Measurements from ENCODE around the gene OTOP1. TPM values are rescaled to one million over a fixed set of nuclear protein-coding genes. Genes with fewer than 3 reads are reported as not detected.
"Not testable (repeated sequence)": the region's sequence is repeated elsewhere in the genome, so short reads cannot be mapped to it uniquely, and the experiment has no call there.

The OTOP1 gene
- total RNA-seq, 1 experiment from 2014 or later = not detected

DNA sequence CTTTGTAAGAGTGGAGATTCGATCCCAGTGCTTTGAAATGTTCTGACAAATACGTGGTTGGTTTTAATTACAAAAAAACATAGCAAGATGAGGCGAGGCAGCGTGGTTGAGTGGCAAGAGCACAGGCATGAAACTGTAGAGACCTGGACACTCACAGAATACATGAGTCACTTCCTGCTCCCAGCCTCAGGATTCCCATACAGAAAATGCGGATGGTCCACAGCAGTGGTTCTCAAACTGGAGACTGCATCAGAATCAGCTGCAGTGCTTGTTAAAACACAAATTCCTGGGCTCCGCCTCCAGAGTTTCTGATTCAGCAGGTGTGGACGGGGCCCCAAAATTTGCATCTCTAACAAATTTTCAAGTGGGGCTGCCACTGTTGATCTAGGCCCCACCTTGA lies 10.1 kb downstream of the OTOP1 start:
- Mint-ChIP-seq H3K4me1 (peaks cover 10 to 11% of the 10 kb centered on the region in 2 experiments), H3K27me3 (ENCODE audit: low read depth) (peaks cover 12% of the 10 kb centered on the region)
- no peak overlapping the region for H2AFZ ChIP-seq (ENCODE audit: low read length)

GRCh38 chr4:4213674-4214073 lies 13.1 kb downstream of the OTOP1 start:
- H3K4me1 Mint-ChIP-seq = peaks cover 10 to 11% of the 10 kb centered on the region in 2 experiments
- not testable (repeated sequence) for H3K9ac ChIP-seq (ENCODE audit: extremely low read depth, insufficient read length, low read length); H3K79me2 ChIP-seq (ENCODE audit: insufficient read depth, low read length); H3K18ac ChIP-seq (ENCODE audit: insufficient read length, low read depth, low read length); H2BK120ac ChIP-seq (ENCODE audit: low read depth, low read length, poor library complexity, severe bottlenecking); H2BK20ac ChIP-seq (ENCODE audit: low read depth, low read length, poor library complexity, severe bottlenecking); H4K91ac ChIP-seq (ENCODE audit: insufficient read length, low read depth, low read length); H3K23ac ChIP-seq (ENCODE audit: insufficient read length, low read depth, low read length); H3K14ac ChIP-seq (ENCODE audit: insufficient read depth, low read length); H4K8ac ChIP-seq (replicated peaks; ENCODE audit: insufficient read length, low read depth, low read length); H3K4me3 Mint-ChIP-seq; H4K5ac ChIP-seq (ENCODE audit: insufficient read length, low read depth, low read length); H3K36me3 Mint-ChIP-seq (ENCODE audit: insufficient read depth in 1 of 3, low read depth in 3 of 3); H3K4me2 ChIP-seq (ENCODE audit: insufficient read depth, insufficient read length, low read length); DNase-seq; H3K79me1 ChIP-seq (ENCODE audit: insufficient read depth, low read depth, low read length, poor library complexity, severe bottlenecking); H2BK15ac ChIP-seq (ENCODE audit: low read depth, low read length); H3K9me3 Mint-ChIP-seq; H3T11ph ChIP-seq (ENCODE audit: low read length); H2AFZ ChIP-seq (ENCODE audit: low read length); H3K4ac ChIP-seq (ENCODE audit: low read depth, low read length); H3K9me3 ChIP-seq (ENCODE audit: control insufficient read depth, low read depth, low read length); H2AK5ac ChIP-seq (ENCODE audit: insufficient read length, low read length); H3K56ac ChIP-seq (ENCODE audit: insufficient read length, low read depth, low read length); H3K27ac Mint-ChIP-seq; H2BK12ac ChIP-seq (ENCODE audit: insufficient read length, low read depth, low read length); H3K23me2 ChIP-seq (ENCODE audit: insufficient read length, low read depth, low read length, poor library complexity, severe bottlenecking); H2BK5ac ChIP-seq (ENCODE audit: insufficient read length, low read length); H3K27ac ChIP-seq (ENCODE audit: insufficient read length, low read depth, low read length); H3K27me3 ChIP-seq (ENCODE audit: insufficient read depth, low read length); H4K20me1 ChIP-seq (ENCODE audit: control insufficient read depth, insufficient read depth, insufficient read length); H3K4me1 ChIP-seq (ENCODE audit: insufficient read depth, low read length); H3K27me3 Mint-ChIP-seq (ENCODE audit: low read depth)
- no CpG with 5 or more reads among the region's 4 CpGs for WGBS (ENCODE audit: extremely low coverage, insufficient read length, low lambda C conversion rate)

More for the DNA sequence above, 10.1 kb downstream of the OTOP1 start:
- Histone ChIP-seq H4K91ac (ENCODE audit: insufficient read length, low read depth, low read length) (no peak overlapping the region), H3K14ac (ENCODE audit: insufficient read depth, low read length) (no peak overlapping the region), H3K27ac (ENCODE audit: insufficient read length, low read depth, low read length) (no peak overlapping the region), H3T11ph (ENCODE audit: low read length) (no peak overlapping the region), H2BK20ac (ENCODE audit: low read depth, low read length, poor library complexity, severe bottlenecking) (no peak overlapping the region), H3K4me1 (ENCODE audit: insufficient read depth, low read length) (peaks cover 3% of the 10 kb centered on the region; the same call in 1 of the 2 replicates), H3K79me1 (ENCODE audit: insufficient read depth, low read depth, low read length, poor library complexity, severe bottlenecking) (no peaks in the 10 kb centered on the region), H3K23ac (ENCODE audit: insufficient read length, low read depth, low read length) (no peak overlapping the region), H4K5ac (ENCODE audit: insufficient read length, low read depth, low read length) (no peak overlapping the region), H3K23me2 (ENCODE audit: insufficient read length, low read depth, low read length, poor library complexity, severe bottlenecking) (no peaks in the 10 kb centered on the region), H3K79me2 (ENCODE audit: insufficient read depth, low read length) (no peaks in the 10 kb centered on the region), H2AK5ac (ENCODE audit: insufficient read length, low read length) (no peak overlapping the region), H2BK120ac (ENCODE audit: low read depth, low read length, poor library complexity, severe bottlenecking) (no peak overlapping the region), H3K18ac (ENCODE audit: insufficient read length, low read depth, low read length) (no peak overlapping the region), H4K8ac (replicated peaks; ENCODE audit: insufficient read length, low read depth, low read length) (no peak overlapping the region), H3K9me3 (ENCODE audit: control insufficient read depth, low read depth, low read length) (no peaks in the 10 kb centered on the region), H4K20me1 (ENCODE audit: control insufficient read depth, insufficient read depth, insufficient read length) (no peaks in the 10 kb centered on the region), H3K27me3 (ENCODE audit: insufficient read depth, low read length) (no peaks in the 10 kb centered on the region), H3K9ac (ENCODE audit: extremely low read depth, insufficient read length, low read length) (no peak overlapping the region), H2BK5ac (ENCODE audit: insufficient read length, low read length) (no peak overlapping the region), H3K4me2 (ENCODE audit: insufficient read depth, insufficient read length, low read length) (no peak overlapping the region), H3K4ac (ENCODE audit: low read depth, low read length) (no peak overlapping the region), H3K56ac (ENCODE audit: insufficient read length, low read depth, low read length) (no peak overlapping the region), H2BK15ac (ENCODE audit: low read depth, low read length) (no peak overlapping the region), H2BK12ac (ENCODE audit: insufficient read length, low read depth, low read length) (no peak overlapping the region)
- Mint-ChIP-seq H3K36me3 (ENCODE audit: insufficient read depth in 1 of 3, low read depth in 3 of 3) (no peaks in the 10 kb centered on the region), H3K4me3 (no peak overlapping the region), H3K9me3 (no peaks in the 10 kb centered on the region), H3K27ac (0 out of 7 replicates have a peak overlapping the region, but pooled peaks of 1 of the 3 experiments have one; percentile 30)
- WGBS (ENCODE audit: extremely low coverage, insufficient read length, low lambda C conversion rate) = no CpG with 5 or more reads among the region's 7 CpGs
- DNase-seq = peak; percentile 41
- no peak for TF ChIP-seq CTCF (conservative IDR thresholded peaks at IDR 0.05)
